ENCODE results near the gene C1GALT1C1.

DNA sequence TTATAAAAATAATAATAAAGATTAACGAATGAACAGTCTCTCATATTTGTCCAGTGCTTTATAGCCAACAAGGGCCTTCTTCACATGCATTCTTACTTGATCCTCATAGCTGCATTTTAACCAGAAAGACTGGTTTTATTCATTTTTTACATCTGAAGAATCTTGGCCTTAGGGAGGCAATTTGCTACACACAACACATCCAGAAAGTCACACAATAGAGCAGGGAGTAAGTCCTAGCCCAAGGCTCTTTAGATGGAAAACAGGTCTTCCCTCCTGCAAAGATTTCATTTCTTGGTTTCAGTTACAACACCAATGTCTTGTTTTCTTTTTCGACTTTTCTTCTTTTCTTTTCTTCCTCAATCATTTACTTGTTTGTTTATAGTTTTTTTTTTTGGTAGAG lies 13.0 kb upstream of the C1GALT1C1 start:
- no peak for TF ChIP-seq POLR2A (IDR thresholded peaks at IDR 0.05; ENCODE audit: borderline replicate concordance, extremely low read depth, insufficient read depth, insufficient read length)
- TF ChIP-seq, protein P1, sequence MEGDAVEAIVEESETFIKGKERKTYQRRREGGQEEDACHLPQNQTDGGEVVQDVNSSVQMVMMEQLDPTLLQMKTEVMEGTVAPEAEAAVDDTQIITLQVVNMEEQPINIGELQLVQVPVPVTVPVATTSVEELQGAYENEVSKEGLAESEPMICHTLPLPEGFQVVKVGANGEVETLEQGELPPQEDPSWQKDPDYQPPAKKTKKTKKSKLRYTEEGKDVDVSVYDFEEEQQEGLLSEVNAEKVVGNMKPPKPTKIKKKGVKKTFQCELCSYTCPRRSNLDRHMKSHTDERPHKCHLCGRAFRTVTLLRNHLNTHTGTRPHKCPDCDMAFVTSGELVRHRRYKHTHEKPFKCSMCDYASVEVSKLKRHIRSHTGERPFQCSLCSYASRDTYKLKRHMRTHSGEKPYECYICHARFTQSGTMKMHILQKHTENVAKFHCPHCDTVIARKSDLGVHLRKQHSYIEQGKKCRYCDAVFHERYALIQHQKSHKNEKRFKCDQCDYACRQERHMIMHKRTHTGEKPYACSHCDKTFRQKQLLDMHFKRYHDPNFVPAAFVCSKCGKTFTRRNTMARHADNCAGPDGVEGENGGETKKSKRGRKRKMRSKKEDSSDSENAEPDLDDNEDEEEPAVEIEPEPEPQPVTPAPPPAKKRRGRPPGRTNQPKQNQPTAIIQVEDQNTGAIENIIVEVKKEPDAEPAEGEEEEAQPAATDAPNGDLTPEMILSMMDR (IDR thresholded peaks at IDR 0.05 in 2 of 3, conservative IDR thresholded peaks at IDR 0.05 in 1 of 3; ENCODE audit: borderline replicate concordance in 1 of 3, insufficient read depth in 1 of 3, low read depth in 2 of 3, low read length in 2 of 3) = no peak
- TF ChIP-seq, protein P2, sequence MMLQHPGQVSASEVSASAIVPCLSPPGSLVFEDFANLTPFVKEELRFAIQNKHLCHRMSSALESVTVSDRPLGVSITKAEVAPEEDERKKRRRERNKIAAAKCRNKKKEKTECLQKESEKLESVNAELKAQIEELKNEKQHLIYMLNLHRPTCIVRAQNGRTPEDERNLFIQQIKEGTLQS (IDR thresholded peaks at IDR 0.05) = no peak
- TF ChIP-seq EZH2phosphoT487 (IDR thresholded peaks at IDR 0.05; ENCODE audit: borderline replicate concordance) = no peak
- no peak for TF ChIP-seq POLR2AphosphoS5 (IDR thresholded peaks at IDR 0.05; ENCODE audit: low read depth, low read length)
- TF ChIP-seq, protein P3, sequence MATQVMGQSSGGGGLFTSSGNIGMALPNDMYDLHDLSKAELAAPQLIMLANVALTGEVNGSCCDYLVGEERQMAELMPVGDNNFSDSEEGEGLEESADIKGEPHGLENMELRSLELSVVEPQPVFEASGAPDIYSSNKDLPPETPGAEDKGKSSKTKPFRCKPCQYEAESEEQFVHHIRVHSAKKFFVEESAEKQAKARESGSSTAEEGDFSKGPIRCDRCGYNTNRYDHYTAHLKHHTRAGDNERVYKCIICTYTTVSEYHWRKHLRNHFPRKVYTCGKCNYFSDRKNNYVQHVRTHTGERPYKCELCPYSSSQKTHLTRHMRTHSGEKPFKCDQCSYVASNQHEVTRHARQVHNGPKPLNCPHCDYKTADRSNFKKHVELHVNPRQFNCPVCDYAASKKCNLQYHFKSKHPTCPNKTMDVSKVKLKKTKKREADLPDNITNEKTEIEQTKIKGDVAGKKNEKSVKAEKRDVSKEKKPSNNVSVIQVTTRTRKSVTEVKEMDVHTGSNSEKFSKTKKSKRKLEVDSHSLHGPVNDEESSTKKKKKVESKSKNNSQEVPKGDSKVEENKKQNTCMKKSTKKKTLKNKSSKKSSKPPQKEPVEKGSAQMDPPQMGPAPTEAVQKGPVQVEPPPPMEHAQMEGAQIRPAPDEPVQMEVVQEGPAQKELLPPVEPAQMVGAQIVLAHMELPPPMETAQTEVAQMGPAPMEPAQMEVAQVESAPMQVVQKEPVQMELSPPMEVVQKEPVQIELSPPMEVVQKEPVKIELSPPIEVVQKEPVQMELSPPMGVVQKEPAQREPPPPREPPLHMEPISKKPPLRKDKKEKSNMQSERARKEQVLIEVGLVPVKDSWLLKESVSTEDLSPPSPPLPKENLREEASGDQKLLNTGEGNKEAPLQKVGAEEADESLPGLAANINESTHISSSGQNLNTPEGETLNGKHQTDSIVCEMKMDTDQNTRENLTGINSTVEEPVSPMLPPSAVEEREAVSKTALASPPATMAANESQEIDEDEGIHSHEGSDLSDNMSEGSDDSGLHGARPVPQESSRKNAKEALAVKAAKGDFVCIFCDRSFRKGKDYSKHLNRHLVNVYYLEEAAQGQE (IDR thresholded peaks at IDR 0.05; ENCODE audit: low read depth) = no peak
- TF ChIP-seq, protein P4, sequence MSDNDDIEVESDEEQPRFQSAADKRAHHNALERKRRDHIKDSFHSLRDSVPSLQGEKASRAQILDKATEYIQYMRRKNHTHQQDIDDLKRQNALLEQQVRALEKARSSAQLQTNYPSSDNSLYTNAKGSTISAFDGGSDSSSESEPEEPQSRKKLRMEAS (IDR thresholded peaks at IDR 0.05) = no peak
- TF ChIP-seq ZNF274 (IDR thresholded peaks at IDR 0.05; ENCODE audit: low read depth, low read length) = no peak
- TF ChIP-seq, protein P5, sequence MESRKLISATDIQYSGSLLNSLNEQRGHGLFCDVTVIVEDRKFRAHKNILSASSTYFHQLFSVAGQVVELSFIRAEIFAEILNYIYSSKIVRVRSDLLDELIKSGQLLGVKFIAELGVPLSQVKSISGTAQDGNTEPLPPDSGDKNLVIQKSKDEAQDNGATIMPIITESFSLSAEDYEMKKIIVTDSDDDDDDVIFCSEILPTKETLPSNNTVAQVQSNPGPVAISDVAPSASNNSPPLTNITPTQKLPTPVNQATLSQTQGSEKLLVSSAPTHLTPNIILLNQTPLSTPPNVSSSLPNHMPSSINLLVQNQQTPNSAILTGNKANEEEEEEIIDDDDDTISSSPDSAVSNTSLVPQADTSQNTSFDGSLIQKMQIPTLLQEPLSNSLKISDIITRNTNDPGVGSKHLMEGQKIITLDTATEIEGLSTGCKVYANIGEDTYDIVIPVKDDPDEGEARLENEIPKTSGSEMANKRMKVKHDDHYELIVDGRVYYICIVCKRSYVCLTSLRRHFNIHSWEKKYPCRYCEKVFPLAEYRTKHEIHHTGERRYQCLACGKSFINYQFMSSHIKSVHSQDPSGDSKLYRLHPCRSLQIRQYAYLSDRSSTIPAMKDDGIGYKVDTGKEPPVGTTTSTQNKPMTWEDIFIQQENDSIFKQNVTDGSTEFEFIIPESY (IDR thresholded peaks at IDR 0.05; ENCODE audit: extremely low read depth, insufficient replicate concordance, low read length) = no peak
- no peak for TF ChIP-seq SRF (IDR thresholded peaks at IDR 0.05; ENCODE audit: low read depth)
- no peak for TF ChIP-seq ZFX (IDR thresholded peaks at IDR 0.05)
- no peak for TF ChIP-seq EZH2 (IDR thresholded peaks at IDR 0.05)
- TF ChIP-seq FOSL1 (IDR thresholded peaks at IDR 0.05; ENCODE audit: low read depth) = no peak
